ENCODE data around the gene GOPC. TPM values are rescaled to one million over a fixed set of nuclear protein-coding genes. Genes with fewer than 3 reads are reported as not detected.
A peak's percentile ranks its signal among the peaks of the same experiment; 100 is the strongest.

The GOPC gene
- total RNA-seq, 1 experiment from 2014 or later: 18.7 TPM

GRCh38 chr6:117615750-117616390 is 13.6 kb upstream of the GOPC start:
- H3K36me3 Mint-ChIP-seq (ENCODE audit: insufficient read depth in 1 of 3, low read depth in 3 of 3): peaks cover 0 to 2% (median 0%) of the 10 kb centered on the region in 3 experiments; a peak in 4 of 7 replicates
- Histone ChIP-seq H3K9ac (ENCODE audit: extremely low read depth, insufficient read length, low read length) (no peak overlapping the region), H3K4ac (ENCODE audit: low read depth, low read length) (no peak overlapping the region), H3T11ph (ENCODE audit: low read length) (no peak overlapping the region), H3K4me1 (ENCODE audit: insufficient read depth, low read length) (peaks cover 2% of the 10 kb centered on the region; the same call in 1 of the 2 replicates), H4K5ac (ENCODE audit: insufficient read length, low read depth, low read length) (no peak overlapping the region), H3K56ac (ENCODE audit: insufficient read length, low read depth, low read length) (no peak overlapping the region), H2BK15ac (ENCODE audit: low read depth, low read length) (no peak overlapping the region), H3K18ac (ENCODE audit: insufficient read length, low read depth, low read length) (no peak overlapping the region), H3K9me3 (ENCODE audit: control insufficient read depth, low read depth, low read length) (no peaks in the 10 kb centered on the region), H3K79me2 (ENCODE audit: insufficient read depth, low read length) (no peaks in the 10 kb centered on the region), H2BK20ac (ENCODE audit: low read depth, low read length, poor library complexity, severe bottlenecking) (no peak overlapping the region), H3K4me2 (ENCODE audit: insufficient read depth, insufficient read length, low read length) (peak overlapping the region; percentile 14), H2AFZ (ENCODE audit: low read length) (no peak overlapping the region), H3K27ac (ENCODE audit: insufficient read length, low read depth, low read length) (no peak overlapping the region), H3K14ac (ENCODE audit: insufficient read depth, low read length) (no peak overlapping the region), H2BK120ac (ENCODE audit: low read depth, low read length, poor library complexity, severe bottlenecking) (no peak overlapping the region), H2AK5ac (ENCODE audit: insufficient read length, low read length) (no peak overlapping the region), H4K91ac (ENCODE audit: insufficient read length, low read depth, low read length) (no peak overlapping the region), H3K79me1 (ENCODE audit: insufficient read depth, low read depth, low read length, poor library complexity, severe bottlenecking) (no peaks in the 10 kb centered on the region), H3K23ac (ENCODE audit: insufficient read length, low read depth, low read length) (no peak overlapping the region), H2BK5ac (ENCODE audit: insufficient read length, low read length) (no peak overlapping the region), H4K20me1 (ENCODE audit: control insufficient read depth, insufficient read depth, insufficient read length) (no peaks in the 10 kb centered on the region), H2BK12ac (ENCODE audit: insufficient read length, low read depth, low read length) (no peak overlapping the region), H3K23me2 (ENCODE audit: insufficient read length, low read depth, low read length, poor library complexity, severe bottlenecking) (peaks cover 3% of the 10 kb centered on the region), H4K8ac (replicated peaks; ENCODE audit: insufficient read length, low read depth, low read length) (no peak overlapping the region), H3K27me3 (ENCODE audit: insufficient read depth, low read length) (no peaks in the 10 kb centered on the region)
- H3K9me3 Mint-ChIP-seq: peaks cover 6 to 9% of the 10 kb centered on the region in 2 experiments
- peaks cover 48 to 50% of the 10 kb centered on the region in 2 experiments for H3K4me1 Mint-ChIP-seq
- DNase-seq: peak; percentile 82
- H3K27ac Mint-ChIP-seq: peak overlapping the region; percentile 93 to 97 (median 93)
- no peak for TF ChIP-seq CTCF (conservative IDR thresholded peaks at IDR 0.05)
- WGBS (ENCODE audit: extremely low coverage, insufficient read length, low lambda C conversion rate): no CpG with 5 or more reads among the region's 14 CpGs
- H3K27me3 Mint-ChIP-seq (ENCODE audit: low read depth): no peaks in the 10 kb centered on the region; the same call in 1 of the 2 replicates
- H3K4me3 Mint-ChIP-seq: peak overlapping the region; percentile 42 to 62

All from H9 (cell line).